Measurements from ENCODE around the gene DNAJC9.
"Not testable (repeated sequence)": the region's sequence is repeated elsewhere in the genome, so short reads cannot be mapped to it uniquely, and the experiment has no call there.

The DNAJC9 gene

GRCh38 chr10:73246646-73247508, at the start of gene DNAJC9:
DNAJC9 (minus strand) TSS chr10:73247255; CDS start chr10:73247189, 66 bp downstream.
- DNase-seq (ENCODE audit: low spot score): peak; percentile 93

- no peak for DNase-seq (ENCODE audit: low spot score)
Observed at GRCh38 chr10:73293461-73293860, 46.4 kb upstream of the DNAJC9 start.

GRCh38 chr10:73289958-73290357, 42.9 kb upstream of the DNAJC9 start:
- no peak for DNase-seq (ENCODE audit: low spot score)

- no peak for DNase-seq (ENCODE audit: low spot score)
Observed at GRCh38 chr10:73287441-73287840, 40.4 kb upstream of the DNAJC9 start.

GRCh38 chr10:73281097-73281496, 34.0 kb upstream of the DNAJC9 start:
- no peak for DNase-seq (ENCODE audit: low spot score)

- DNase-seq (ENCODE audit: low spot score): no peak
Observed at GRCh38 chr10:73264423-73264822, 17.4 kb upstream of the DNAJC9 start.

- peak; percentile 14 for DNase-seq (ENCODE audit: low spot score)
Observed at GRCh38 chr10:73263693-73264347, 16.8 kb upstream of the DNAJC9 start.

GRCh38 chr10:73262880-73263555, 16.0 kb upstream of the DNAJC9 start:
- DNase-seq (ENCODE audit: low spot score): no peak

GRCh38 chr10:73262105-73262730, 15.2 kb upstream of the DNAJC9 start:
- DNase-seq (ENCODE audit: low spot score): no peak

GRCh38 chr10:73261362-73261995, 14.4 kb upstream of the DNAJC9 start:
- no peak for DNase-seq (ENCODE audit: low spot score)

- DNase-seq (ENCODE audit: low spot score): not testable (repeated sequence)
Observed at GRCh38 chr10:73258612-73259011, 11.6 kb upstream of the DNAJC9 start.

GRCh38 chr10:73253225-73253555, 6.1 kb upstream of the DNAJC9 start:
- DNase-seq (ENCODE audit: low spot score): no peak

GRCh38 chr10:73252445-73253224, 5.6 kb upstream of the DNAJC9 start, which contains the start of gene MRPS16:
MRPS16 (minus strand) TSS chr10:73252644; CDS start chr10:73252482, 162 bp downstream.
- peak; percentile 92 for DNase-seq (ENCODE audit: low spot score)

GRCh38 chr10:73251683-73252444, 4.8 kb upstream of the DNAJC9 start:
- DNase-seq (ENCODE audit: low spot score): no peak

GRCh38 chr10:73248259-73248724, 1.2 kb upstream of the DNAJC9 start:
- DNase-seq (ENCODE audit: low spot score): no peak

GRCh38 chr10:73247509-73248258, 629 bp upstream of the DNAJC9 start:
- DNase-seq (ENCODE audit: low spot score): no peak

GRCh38 chr10:73246322-73246645, 771 bp downstream of the DNAJC9 start:
- DNase-seq (ENCODE audit: low spot score): no peak

- DNase-seq (ENCODE audit: low spot score): no peak
Observed at GRCh38 chr10:73244866-73245477, 2.1 kb downstream of the DNAJC9 start.

GRCh38 chr10:73239908-73240307, 7.1 kb downstream of the DNAJC9 start:
- DNase-seq (ENCODE audit: low spot score): no peak
